Right lobe of liver (tissue), 4 donors: Measurements from ENCODE around the gene LCP1.

Source experiments
- POLR2A ChIP-seq: fragments of 450-650 bp; IDR thresholded peaks from one replicate; pipeline ENCODE4 v1.6.1; 2017; ENCODE audit warnings: antibody characterized with exemption, mild to moderate bottlenecking
- TF ChIP-seq, protein P1 (sequence below), 4 donors: fragments of 200-600 bp in 3 of 4; fragments of 450-650 bp in 1 of 4; IDR thresholded peaks; one replicate each; pipeline versions ENCODE4 v1.5.1 to v1.8.0; 2016 to 2022; ENCODE audit warnings: antibody characterized with exemption in 4 of 4, mild to moderate bottlenecking in 2 of 4
- donor health status: DM: no; HTN: no; CAD: no.
- donor health status: DM: no; HTN: no; CAD: no.
- donor health status: DM: no; HTN: yes; CAD: no.

DNA sequence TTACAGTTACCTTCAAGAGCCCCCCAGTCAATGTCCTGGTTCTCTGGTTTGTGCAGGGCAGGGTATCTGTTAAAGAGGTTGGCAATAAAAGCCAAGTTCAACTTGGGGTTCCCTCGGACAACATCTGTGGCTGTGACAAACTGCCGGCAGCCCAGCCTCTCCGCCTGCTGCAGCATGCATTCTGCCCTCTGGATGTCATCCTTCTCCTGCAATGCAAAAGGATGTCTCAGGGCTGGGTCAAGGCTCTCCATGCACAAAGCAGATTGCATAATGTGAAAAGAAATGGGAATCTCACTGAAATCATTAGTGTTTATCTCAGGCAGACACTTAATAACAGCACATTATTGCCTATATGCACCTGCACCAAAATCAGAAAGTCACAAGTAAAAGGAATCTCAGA is 35.1 kb downstream of the LCP1 start:
- TF ChIP-seq, protein P1, sequence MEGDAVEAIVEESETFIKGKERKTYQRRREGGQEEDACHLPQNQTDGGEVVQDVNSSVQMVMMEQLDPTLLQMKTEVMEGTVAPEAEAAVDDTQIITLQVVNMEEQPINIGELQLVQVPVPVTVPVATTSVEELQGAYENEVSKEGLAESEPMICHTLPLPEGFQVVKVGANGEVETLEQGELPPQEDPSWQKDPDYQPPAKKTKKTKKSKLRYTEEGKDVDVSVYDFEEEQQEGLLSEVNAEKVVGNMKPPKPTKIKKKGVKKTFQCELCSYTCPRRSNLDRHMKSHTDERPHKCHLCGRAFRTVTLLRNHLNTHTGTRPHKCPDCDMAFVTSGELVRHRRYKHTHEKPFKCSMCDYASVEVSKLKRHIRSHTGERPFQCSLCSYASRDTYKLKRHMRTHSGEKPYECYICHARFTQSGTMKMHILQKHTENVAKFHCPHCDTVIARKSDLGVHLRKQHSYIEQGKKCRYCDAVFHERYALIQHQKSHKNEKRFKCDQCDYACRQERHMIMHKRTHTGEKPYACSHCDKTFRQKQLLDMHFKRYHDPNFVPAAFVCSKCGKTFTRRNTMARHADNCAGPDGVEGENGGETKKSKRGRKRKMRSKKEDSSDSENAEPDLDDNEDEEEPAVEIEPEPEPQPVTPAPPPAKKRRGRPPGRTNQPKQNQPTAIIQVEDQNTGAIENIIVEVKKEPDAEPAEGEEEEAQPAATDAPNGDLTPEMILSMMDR (IDR thresholded peaks at IDR 0.05) = peak; percentile 47 to 67 (median 56)
- no peak for TF ChIP-seq POLR2A
